ENCODE data around the gene TMEM97.
"Not testable (repeated sequence)": the region's sequence is repeated elsewhere in the genome, so short reads cannot be mapped to it uniquely, and the experiment has no call there.

Gene TMEM97

DNA sequence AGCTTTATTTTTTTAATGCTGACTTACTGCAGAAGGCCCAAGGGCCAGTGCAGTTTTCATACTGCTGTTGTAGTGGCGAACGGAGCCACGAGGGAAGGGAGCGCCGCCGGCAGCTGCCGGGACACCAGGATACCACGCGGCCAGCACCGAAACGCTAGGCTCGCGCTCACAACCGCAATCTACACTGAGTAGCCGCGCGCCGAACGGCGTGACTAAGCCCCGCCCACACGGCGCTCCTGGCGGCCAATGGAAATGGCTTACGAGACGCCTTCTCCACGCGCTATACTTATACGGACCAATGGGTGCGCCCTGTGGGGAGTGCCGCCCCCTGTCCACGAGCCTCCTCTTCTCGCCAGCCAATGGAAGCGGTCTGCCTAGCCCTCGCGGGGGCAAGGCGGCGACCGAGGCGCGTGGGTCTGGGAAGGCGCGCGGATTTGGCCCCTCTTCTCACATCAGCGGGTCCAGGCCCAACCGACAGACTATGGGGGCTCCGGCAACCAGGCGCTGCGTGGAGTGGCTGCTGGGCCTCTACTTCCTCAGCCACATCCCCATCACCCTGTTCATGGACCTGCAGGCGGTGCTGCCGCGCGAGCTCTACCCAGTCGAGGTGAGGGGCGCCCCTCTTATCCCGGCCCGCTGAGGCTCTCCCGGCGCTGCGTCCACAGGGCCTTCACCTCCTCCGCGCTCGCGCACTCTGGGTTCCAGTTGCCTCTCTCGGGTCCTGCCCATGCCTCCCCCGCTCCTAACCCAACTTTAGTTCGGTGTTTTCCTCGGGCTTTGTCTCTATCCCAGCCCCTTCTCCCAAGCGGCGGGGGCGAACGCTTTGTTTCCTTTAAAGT lies at the start of gene TMEM97:
TSS of gene TMEM97 (plus strand) at position 442 of the 839 bp plus-strand sequence. CDS start at position 482, 40 bp downstream.
- TF ChIP-seq, protein P1, sequence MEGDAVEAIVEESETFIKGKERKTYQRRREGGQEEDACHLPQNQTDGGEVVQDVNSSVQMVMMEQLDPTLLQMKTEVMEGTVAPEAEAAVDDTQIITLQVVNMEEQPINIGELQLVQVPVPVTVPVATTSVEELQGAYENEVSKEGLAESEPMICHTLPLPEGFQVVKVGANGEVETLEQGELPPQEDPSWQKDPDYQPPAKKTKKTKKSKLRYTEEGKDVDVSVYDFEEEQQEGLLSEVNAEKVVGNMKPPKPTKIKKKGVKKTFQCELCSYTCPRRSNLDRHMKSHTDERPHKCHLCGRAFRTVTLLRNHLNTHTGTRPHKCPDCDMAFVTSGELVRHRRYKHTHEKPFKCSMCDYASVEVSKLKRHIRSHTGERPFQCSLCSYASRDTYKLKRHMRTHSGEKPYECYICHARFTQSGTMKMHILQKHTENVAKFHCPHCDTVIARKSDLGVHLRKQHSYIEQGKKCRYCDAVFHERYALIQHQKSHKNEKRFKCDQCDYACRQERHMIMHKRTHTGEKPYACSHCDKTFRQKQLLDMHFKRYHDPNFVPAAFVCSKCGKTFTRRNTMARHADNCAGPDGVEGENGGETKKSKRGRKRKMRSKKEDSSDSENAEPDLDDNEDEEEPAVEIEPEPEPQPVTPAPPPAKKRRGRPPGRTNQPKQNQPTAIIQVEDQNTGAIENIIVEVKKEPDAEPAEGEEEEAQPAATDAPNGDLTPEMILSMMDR (IDR thresholded peaks at IDR 0.05; ENCODE audit: control insufficient read depth, extremely low read depth, insufficient read depth), result 0 out of 2 replicates have a peak, but pooled peaks have one; percentile 6
- DNase-seq (ENCODE audit: low read depth), result peak; percentile 96

DNA sequence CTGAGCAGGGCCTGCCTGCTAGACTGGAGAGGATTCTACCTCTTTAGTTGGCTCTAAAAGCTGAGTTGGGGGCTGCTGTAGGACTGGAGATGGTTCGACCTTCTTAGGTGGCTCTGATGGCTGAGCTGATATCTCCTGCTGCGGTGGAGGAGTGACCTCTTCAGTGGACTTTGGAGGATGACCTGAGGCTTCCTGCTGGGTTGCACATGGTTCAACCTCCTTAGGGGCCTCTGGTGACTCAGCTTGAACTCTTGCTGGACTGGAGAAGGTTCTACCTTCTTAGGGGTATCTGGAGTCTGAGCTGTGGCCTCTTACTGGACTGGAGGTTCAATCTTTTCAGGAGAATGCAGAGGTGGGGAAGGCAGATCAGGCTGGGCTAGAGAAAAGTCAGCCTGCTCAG lies 48.9 kb upstream of the TMEM97 start:
- TF ChIP-seq, protein P1 (IDR thresholded peaks at IDR 0.05; ENCODE audit: control insufficient read depth, extremely low read depth, insufficient read depth), result no peak
- no peak overlapping the region for H3K4me3 ChIP-seq (ENCODE audit: low read depth, low read length)
- no peak for DNase-seq (ENCODE audit: low read depth)

More for the DNA sequence above, at the start of gene TMEM97:
- peak within 1 kb of the TSS; percentile 92 for H3K4me3 ChIP-seq (ENCODE audit: low read depth, low read length)

DNA sequence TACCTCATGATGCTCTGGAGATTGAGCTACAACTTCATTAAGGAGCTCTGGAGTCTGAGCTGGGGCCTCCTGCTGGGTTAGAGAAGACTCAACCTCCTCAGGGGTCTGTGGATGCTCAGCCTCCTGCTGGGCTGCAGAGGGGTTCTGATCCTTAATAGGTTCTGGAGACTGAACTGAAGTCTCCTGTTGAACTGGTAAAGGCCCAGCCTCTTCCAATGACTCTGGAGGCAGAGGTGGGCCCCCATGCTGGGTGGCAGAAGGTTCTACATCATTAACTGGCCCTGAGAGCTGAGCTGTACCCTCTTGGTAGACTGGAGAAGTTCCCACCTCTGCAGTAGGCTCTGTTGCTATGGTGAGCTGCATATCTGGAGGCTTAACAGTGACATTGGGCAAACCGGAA lies 48.1 kb upstream of the TMEM97 start:
- DNase-seq (ENCODE audit: low read depth), result no peak
- TF ChIP-seq, protein P1 (IDR thresholded peaks at IDR 0.05; ENCODE audit: control insufficient read depth, extremely low read depth, insufficient read depth), result no peak
- H3K4me3 ChIP-seq (ENCODE audit: low read depth, low read length), result no peak overlapping the region

DNA sequence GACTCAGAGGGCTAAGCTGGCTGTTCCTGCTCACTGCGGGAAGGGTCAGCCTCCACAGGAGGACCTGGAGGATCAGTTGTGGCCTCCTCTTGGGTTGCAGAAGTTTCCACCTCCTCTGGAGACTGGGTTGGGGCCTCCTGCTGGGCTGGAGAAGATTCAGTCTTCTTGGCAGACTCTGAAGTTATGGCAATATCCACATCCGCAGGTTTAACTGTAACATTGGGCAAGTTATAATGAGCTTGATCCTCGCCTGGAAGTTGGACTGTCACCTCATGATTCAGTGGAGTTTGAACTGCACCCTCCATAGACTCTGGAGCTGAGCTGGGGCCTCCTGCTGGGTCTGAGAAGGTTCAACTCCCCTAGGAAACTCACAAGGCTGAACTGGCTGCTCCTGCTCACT lies 47.6 kb upstream of the TMEM97 start:
- DNase-seq (ENCODE audit: low read depth), result no peak
- no peak overlapping the region for H3K4me3 ChIP-seq (ENCODE audit: low read depth, low read length)
- TF ChIP-seq, protein P1 (IDR thresholded peaks at IDR 0.05; ENCODE audit: control insufficient read depth, extremely low read depth, insufficient read depth), result no peak

DNA sequence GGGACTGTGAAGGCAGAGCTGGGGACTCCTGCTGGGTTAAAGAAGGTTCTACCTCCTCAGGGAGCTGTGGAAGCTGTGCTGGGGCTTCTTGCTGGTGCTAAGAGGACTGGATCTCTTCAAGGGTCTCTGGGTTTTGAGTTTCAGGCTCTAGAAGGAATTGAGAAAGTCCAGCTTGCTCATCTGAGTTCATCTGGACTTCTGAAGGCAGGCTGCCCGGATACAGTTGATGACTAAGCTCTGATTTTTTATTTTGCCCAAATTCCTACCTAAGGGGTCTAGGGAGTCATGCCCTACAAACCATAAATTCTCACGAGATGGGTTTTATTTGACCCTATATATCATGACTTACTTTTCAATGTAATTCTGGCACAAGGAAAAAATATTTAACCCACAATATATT lies 46.8 kb upstream of the TMEM97 start:
- TF ChIP-seq, protein P1 (IDR thresholded peaks at IDR 0.05; ENCODE audit: control insufficient read depth, extremely low read depth, insufficient read depth), result no peak
- H3K4me3 ChIP-seq (ENCODE audit: low read depth, low read length), result no peak overlapping the region
- no peak for DNase-seq (ENCODE audit: low read depth)

DNA sequence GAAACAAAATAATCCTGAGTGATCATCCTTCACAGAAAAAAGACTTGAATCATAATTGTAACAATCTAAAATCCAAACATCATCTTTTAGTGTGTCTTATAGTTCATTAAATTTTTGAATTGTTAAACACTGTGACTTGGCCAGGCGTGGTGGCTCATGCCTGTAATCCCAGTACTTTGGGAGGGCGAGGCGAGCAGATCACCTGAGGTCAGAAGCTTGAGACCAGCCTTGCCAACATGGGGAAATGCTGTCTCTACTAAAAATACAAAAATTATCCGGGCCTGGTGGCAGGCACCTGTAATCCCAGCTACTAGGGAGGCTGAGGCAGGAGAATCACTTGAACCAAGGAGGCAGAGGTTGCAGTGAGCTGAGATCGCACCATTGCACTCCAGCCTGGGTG lies 45.7 kb upstream of the TMEM97 start:
- H3K4me3 ChIP-seq (ENCODE audit: low read depth, low read length); DNase-seq (ENCODE audit: low read depth): not testable (repeated sequence)

DNA sequence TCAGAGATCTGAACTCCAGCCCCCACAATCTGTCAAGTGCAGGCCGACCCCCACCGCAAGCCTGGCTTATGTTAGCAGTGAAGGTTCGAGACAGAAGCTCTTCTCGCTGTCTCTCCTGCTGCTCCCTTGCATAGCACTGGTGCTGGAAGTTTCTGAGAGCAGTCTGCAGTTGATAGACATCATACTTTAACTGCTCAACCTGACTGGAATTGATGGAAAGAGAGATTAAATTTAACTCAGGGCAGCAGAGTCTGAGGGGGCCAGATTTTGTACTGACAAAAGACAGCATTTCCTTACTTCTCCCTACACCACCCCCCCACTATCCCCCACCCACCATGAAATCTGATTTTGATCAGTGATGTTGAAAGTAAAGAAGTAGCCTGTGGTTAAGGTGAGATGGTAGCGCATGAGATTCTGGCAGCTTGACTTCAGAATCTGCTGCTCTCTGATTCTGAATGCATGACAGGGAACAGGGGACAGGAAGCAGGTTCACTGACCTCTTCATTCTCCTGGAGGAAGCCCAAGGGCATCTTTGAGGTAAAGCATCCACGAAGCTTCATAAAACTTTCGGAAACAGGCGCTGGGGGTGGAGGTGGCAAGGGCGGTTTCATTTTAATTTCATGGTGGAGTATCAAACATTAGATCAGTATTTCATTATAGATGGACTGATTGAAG lies 44.3 kb upstream of the TMEM97 start:
- H3K4me3 ChIP-seq (ENCODE audit: low read depth, low read length), result no peak overlapping the region
- TF ChIP-seq, protein P1 (IDR thresholded peaks at IDR 0.05; ENCODE audit: control insufficient read depth, extremely low read depth, insufficient read depth), result no peak

More for the DNA sequence above, 44.3 kb upstream of the TMEM97 start:
- no peak for DNase-seq (ENCODE audit: low read depth)
